Measurements from ENCODE around the gene DPP8.
A peak's percentile ranks its signal among the peaks of the same experiment; 100 is the strongest.

Gene DPP8

GRCh38 chr15:65421360-65422215 lies 95.9 kb downstream of the DPP8 start:
- Histone ChIP-seq H3K9ac (ENCODE audit: low read length) (no peak overlapping the region), H3K4me3 (ENCODE audit: low read depth, low read length, poor library complexity, severe bottlenecking) (peak overlapping the region; percentile 45), H3K79me2 (ENCODE audit: insufficient read depth, low read length) (no peaks in the 10 kb centered on the region), H3K27me3 (ENCODE audit: insufficient read depth, low read length) (peaks cover 14% of the 10 kb centered on the region; the same call in 1 of the 2 replicates), H3K9me3 (ENCODE audit: low read length) (no peaks in the 10 kb centered on the region), H3K36me3 (ENCODE audit: insufficient read depth, low read length) (no peaks in the 10 kb centered on the region), H3K4me1 (ENCODE audit: insufficient read depth, low read length, severe bottlenecking) (peaks cover 8% of the 10 kb centered on the region), H3K27ac (ENCODE audit: low read depth, low read length, poor library complexity, severe bottlenecking) (no peak overlapping the region), H3K4me2 (ENCODE audit: low read length) (peak overlapping the region; percentile 62; the same call in 1 of the 2 replicates), H4K20me1 (ENCODE audit: insufficient read depth, low read length) (no peaks in the 10 kb centered on the region), H3K9me2 (ENCODE audit: low read depth, low read length) (no peaks in the 10 kb centered on the region), H3F3A (ENCODE audit: insufficient read depth, low read length) (no peaks in the 10 kb centered on the region), H2AFZ (ENCODE audit: low read length) (no peak overlapping the region)
- TF ChIP-seq EZH2 (IDR thresholded peaks at IDR 0.05; ENCODE audit: borderline replicate concordance, low read length) (no peak), CTCF (IDR thresholded peaks at IDR 0.05; ENCODE audit: low read length) (no peak)

- TF ChIP-seq EZH2 (IDR thresholded peaks at IDR 0.05; ENCODE audit: borderline replicate concordance, low read length) (no peak), CTCF (IDR thresholded peaks at IDR 0.05; ENCODE audit: low read length) (no peak)
- no peak overlapping the region for H3K9ac ChIP-seq (ENCODE audit: low read length)
- no peak overlapping the region for H3K27ac ChIP-seq (ENCODE audit: low read depth, low read length, poor library complexity, severe bottlenecking)
- H3K4me2 ChIP-seq (ENCODE audit: low read length), result no peak overlapping the region
- H3K4me1 ChIP-seq (ENCODE audit: insufficient read depth, low read length, severe bottlenecking), result peaks cover 8% of the 10 kb centered on the region
- H3K36me3 ChIP-seq (ENCODE audit: insufficient read depth, low read length), result no peaks in the 10 kb centered on the region
- H3K9me3 ChIP-seq (ENCODE audit: low read length), result no peaks in the 10 kb centered on the region
- H3K9me2 ChIP-seq (ENCODE audit: low read depth, low read length), result no peaks in the 10 kb centered on the region
- H3K4me3 ChIP-seq (ENCODE audit: low read depth, low read length, poor library complexity, severe bottlenecking), result no peak overlapping the region
- H4K20me1 ChIP-seq (ENCODE audit: insufficient read depth, low read length), result no peaks in the 10 kb centered on the region
- no peak overlapping the region for H2AFZ ChIP-seq (ENCODE audit: low read length)
- H3K79me2 ChIP-seq (ENCODE audit: insufficient read depth, low read length), result no peaks in the 10 kb centered on the region
- H3F3A ChIP-seq (ENCODE audit: insufficient read depth, low read length), result no peaks in the 10 kb centered on the region
- H3K27me3 ChIP-seq (ENCODE audit: insufficient read depth, low read length), result peaks cover 16% of the 10 kb centered on the region; the same call in 1 of the 2 replicates
Measured at GRCh38 chr15:65420975-65421359, 96.5 kb downstream of the DPP8 start.

GRCh38 chr15:65418596-65418995 lies 98.9 kb downstream of the DPP8 start:
- Histone ChIP-seq H3K79me2 (ENCODE audit: insufficient read depth, low read length) (no peaks in the 10 kb centered on the region), H3K9ac (ENCODE audit: low read length) (no peak overlapping the region), H3K4me1 (ENCODE audit: insufficient read depth, low read length, severe bottlenecking) (peaks cover 8% of the 10 kb centered on the region), H3K9me2 (ENCODE audit: low read depth, low read length) (no peaks in the 10 kb centered on the region), H4K20me1 (ENCODE audit: insufficient read depth, low read length) (no peaks in the 10 kb centered on the region), H3K36me3 (ENCODE audit: insufficient read depth, low read length) (no peaks in the 10 kb centered on the region), H3F3A (ENCODE audit: insufficient read depth, low read length) (no peaks in the 10 kb centered on the region), H3K9me3 (ENCODE audit: low read length) (no peaks in the 10 kb centered on the region), H3K4me2 (ENCODE audit: low read length) (no peak overlapping the region), H3K27me3 (ENCODE audit: insufficient read depth, low read length) (peaks cover 16% of the 10 kb centered on the region; the same call in 1 of the 2 replicates), H3K4me3 (ENCODE audit: low read depth, low read length, poor library complexity, severe bottlenecking) (no peak overlapping the region), H3K27ac (ENCODE audit: low read depth, low read length, poor library complexity, severe bottlenecking) (no peak overlapping the region), H2AFZ (ENCODE audit: low read length) (no peak overlapping the region)
- TF ChIP-seq CTCF (IDR thresholded peaks at IDR 0.05; ENCODE audit: low read length) (no peak), EZH2 (IDR thresholded peaks at IDR 0.05; ENCODE audit: borderline replicate concordance, low read length) (no peak)

All from OCI-LY1 (cell line).